Subcutaneous adipose tissue (tissue), 4 donors: ENCODE results near the gene TMEM120B. TPM values are rescaled to one million over a fixed set of nuclear protein-coding genes. Genes with fewer than 3 reads are reported as not detected.

Source experiments
- total RNA-seq, 4 donors: library from RNA; depleted of rRNA; stranded (reverse); fragments of >200 nt; gene quantifications; one replicate each; pipeline ENCODE4 v1.1.0, GENCODE V29; 2016
- TF ChIP-seq, protein P1 (sequence below): fragments of 450-650 bp; IDR thresholded peaks from one replicate; pipeline ENCODE4 v1.5.1; 2016; ENCODE audit warnings: low read depth, mild to moderate bottlenecking, control low read depth, antibody characterized with exemption, moderate library complexity

Gene TMEM120B
- total RNA-seq, 4 donors from 2014 or later, result 2.7 to 15.4 (median 3.2) TPM

- TF ChIP-seq, protein P1, sequence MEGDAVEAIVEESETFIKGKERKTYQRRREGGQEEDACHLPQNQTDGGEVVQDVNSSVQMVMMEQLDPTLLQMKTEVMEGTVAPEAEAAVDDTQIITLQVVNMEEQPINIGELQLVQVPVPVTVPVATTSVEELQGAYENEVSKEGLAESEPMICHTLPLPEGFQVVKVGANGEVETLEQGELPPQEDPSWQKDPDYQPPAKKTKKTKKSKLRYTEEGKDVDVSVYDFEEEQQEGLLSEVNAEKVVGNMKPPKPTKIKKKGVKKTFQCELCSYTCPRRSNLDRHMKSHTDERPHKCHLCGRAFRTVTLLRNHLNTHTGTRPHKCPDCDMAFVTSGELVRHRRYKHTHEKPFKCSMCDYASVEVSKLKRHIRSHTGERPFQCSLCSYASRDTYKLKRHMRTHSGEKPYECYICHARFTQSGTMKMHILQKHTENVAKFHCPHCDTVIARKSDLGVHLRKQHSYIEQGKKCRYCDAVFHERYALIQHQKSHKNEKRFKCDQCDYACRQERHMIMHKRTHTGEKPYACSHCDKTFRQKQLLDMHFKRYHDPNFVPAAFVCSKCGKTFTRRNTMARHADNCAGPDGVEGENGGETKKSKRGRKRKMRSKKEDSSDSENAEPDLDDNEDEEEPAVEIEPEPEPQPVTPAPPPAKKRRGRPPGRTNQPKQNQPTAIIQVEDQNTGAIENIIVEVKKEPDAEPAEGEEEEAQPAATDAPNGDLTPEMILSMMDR, result no peak
Observed at GRCh38 chr12:121774968-121775474, 62.5 kb downstream of the TMEM120B start.

- TF ChIP-seq, protein P1, result no peak
Observed at GRCh38 chr12:121775501-121775900, 62.9 kb downstream of the TMEM120B start.

DNA sequence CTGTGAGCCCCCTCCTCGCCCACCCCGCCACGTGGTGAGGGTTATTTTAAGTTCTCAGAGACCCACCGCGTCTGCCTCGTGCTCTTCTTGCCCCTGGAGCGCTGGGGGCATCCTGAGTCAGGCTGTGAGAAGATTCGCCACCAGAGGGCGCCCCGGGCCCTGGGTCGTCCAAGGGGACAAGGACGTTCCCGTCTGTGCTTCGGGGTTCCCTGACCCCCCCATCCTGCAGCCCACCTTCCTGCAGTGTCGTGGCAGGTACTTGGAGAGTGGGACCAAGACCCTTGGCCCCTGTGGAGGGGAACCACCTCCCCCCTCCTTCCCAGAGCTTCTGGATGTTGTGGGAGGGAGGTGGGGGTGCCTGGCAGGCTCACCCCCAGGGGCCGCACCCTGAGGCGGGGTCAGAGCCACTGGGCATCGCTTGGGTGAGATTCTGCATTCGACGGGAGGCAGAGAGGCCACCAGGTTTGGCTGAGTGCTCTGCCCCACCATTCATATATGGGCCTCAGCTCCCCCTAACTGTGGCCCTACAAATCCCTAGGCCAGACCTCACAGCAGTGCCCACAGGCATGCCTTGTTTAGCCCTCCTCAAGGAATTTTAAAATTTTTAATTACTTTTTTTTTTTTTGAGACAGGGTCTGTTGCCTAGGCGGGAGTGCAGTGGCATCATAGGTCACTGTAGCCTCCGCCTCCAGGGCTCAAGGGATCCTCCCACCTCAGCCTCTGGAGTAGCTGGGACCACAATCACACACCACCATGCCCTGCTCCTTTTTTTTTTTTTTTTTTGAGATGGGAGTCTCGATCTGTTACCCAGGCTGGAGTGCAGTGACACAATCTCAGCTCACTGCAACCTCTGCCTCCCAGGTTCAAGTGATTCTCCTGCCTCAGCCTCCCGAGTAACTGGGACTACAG, 63.9 kb downstream of the TMEM120B start:
- TF ChIP-seq, protein P1, result no peak

GRCh38 chr12:121778567-121779421, 66.2 kb downstream of the TMEM120B start:
- TF ChIP-seq, protein P1, result no peak

DNA sequence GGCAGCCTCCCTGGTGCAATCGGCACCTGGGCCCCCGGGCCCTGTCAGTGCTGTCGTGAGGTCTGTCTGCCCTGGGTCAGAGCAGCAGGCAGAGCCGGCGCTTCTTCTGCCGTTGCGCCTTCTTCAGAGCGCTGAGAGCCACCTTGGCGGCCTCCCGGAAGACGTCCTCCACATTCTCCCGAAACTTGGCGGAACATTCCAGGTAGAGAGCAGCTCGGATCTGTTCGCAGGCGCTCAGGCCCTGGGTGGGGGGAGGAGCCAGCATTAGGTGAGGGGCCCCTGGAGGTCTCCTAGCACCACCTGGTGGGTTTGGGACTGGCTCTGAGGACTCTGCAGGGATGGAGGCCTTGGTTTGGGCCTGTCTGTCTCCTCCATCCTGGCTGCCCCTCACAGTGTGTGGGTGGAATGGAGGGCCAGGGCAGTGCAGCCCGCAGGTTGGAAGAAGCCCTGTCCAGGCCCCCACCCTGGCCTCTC, 66.9 kb downstream of the TMEM120B start:
- TF ChIP-seq, protein P1, result no peak

DNA sequence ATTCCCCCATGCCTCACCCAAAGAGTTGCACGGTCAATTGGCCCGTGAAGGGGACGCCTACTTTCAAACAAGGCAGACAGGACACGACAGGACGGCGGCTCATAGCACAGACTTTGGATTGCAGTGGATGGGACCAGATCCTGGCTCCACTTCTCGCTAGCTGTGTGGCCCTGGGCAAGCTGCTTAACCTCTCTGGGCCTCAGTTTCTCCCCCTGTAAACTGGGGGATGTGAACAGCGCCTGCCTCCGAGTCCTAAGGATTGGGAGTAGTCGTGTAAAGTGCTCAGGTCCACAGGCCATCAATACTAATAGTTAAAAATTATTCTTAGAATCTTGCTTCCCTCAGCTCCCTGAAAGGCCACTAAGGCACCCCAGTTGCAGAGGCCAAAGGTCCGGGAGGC, 67.9 kb downstream of the TMEM120B start:
- TF ChIP-seq, protein P1, result no peak
